Brain microvascular endothelial cell (primary cell): ENCODE data around the gene ELMO3.
A peak's percentile ranks its signal among the peaks of the same experiment; 100 is the strongest.

Experiments
- DNase-seq: peaks from one replicate; pipeline ENCODE4 v3.0.0-alpha.2; 2020
- H3K27ac ChIP-seq: fragments of 250-450 bp; sonication (Bioruptor Pico); 2 replicates; pipeline ENCODE4 v1.5.1; 2020; ENCODE audit warnings: mild to moderate bottlenecking, moderate library complexity
- H3K27me3 ChIP-seq: fragments of 250-450 bp; sonication (Bioruptor Pico); replicated peaks from 2 replicates; pipeline ENCODE4 v1.5.1; 2020; ENCODE audit warnings: mild to moderate bottlenecking
- H3K36me3 ChIP-seq: fragments of 250-450 bp; sonication (Bioruptor Pico); replicated peaks from 2 replicates; pipeline ENCODE4 v1.5.1; 2020; ENCODE audit warnings: mild to moderate bottlenecking
- H3K4me3 ChIP-seq: 2 replicates; pipeline ENCODE4 v1.5.1; 2011; ENCODE audit warnings: low read depth, mild to moderate bottlenecking, control low read depth, low read length, moderate library complexity
- CTCF ChIP-seq: IDR thresholded peaks from 2 replicates; pipeline ENCODE4 v1.5.1; 2011; ENCODE audit warnings: low read depth, mild to moderate bottlenecking, moderate library complexity, low read length, control low read depth, inconsistent platforms; ENCODE audit errors: missing control alignments
- in situ Hi-C: cut with HindIII; loops from 2 replicates; pipeline ENCODE4 v1.10.0; 2017; ENCODE audit warnings: low sequenced_read_pairs, low pct_ligation_motif_present

ELMO3 gene

GRCh38 chr16:67235816-67236562, 37.1 kb downstream of the ELMO3 start:
- Histone ChIP-seq H3K4me3 (no peak overlapping the region), H3K36me3 (peaks cover 75% of the 10 kb centered on the region), H3K27me3 (no peaks in the 10 kb centered on the region), H3K27ac (no peak overlapping the region)
- TF ChIP-seq CTCF = no peak
- DNase-seq = no peak
- in situ Hi-C loops = no loop called here

GRCh38 chr16:67236563-67237395, 37.8 kb downstream of the ELMO3 start:
- Histone ChIP-seq H3K27me3 (no peaks in the 10 kb centered on the region), H3K36me3 (peaks cover 67% of the 10 kb centered on the region), H3K4me3 (no peak overlapping the region), H3K27ac (no peak overlapping the region)
- no peak for TF ChIP-seq CTCF
- in situ Hi-C loops = no loop called here
- DNase-seq = peak; percentile 39

GRCh38 chr16:67237396-67238277, 38.7 kb downstream of the ELMO3 start:
- peaks cover 61% of the 10 kb centered on the region for H3K36me3 ChIP-seq
- no peak overlapping the region for H3K4me3 ChIP-seq
- no peaks in the 10 kb centered on the region for H3K27me3 ChIP-seq
- in situ Hi-C loops = no loop called here
- no peak for TF ChIP-seq CTCF
- no peak for DNase-seq
- no peak overlapping the region for H3K27ac ChIP-seq

GRCh38 chr16:67238278-67238575, 39.3 kb downstream of the ELMO3 start:
- in situ Hi-C loops = no loop called here
- Histone ChIP-seq H3K36me3 (peaks cover 57% of the 10 kb centered on the region), H3K27ac (no peak overlapping the region), H3K4me3 (no peak overlapping the region), H3K27me3 (no peaks in the 10 kb centered on the region)
- TF ChIP-seq CTCF = no peak
- no peak for DNase-seq

GRCh38 chr16:67238806-67239470, 40.0 kb downstream of the ELMO3 start:
- no peak for TF ChIP-seq CTCF
- in situ Hi-C loops = no loop called here
- DNase-seq = no peak

More at GRCh38 chr16:67238806-67239470, 40.0 kb downstream of the ELMO3 start:
- Histone ChIP-seq H3K4me3 (no peak overlapping the region), H3K36me3 (peaks cover 53% of the 10 kb centered on the region), H3K27ac (no peak overlapping the region), H3K27me3 (no peaks in the 10 kb centered on the region)
